Measurements from ENCODE around the gene SFXN4.
A peak's percentile ranks its signal among the peaks of the same experiment; 100 is the strongest.

SFXN4 gene

DNA sequence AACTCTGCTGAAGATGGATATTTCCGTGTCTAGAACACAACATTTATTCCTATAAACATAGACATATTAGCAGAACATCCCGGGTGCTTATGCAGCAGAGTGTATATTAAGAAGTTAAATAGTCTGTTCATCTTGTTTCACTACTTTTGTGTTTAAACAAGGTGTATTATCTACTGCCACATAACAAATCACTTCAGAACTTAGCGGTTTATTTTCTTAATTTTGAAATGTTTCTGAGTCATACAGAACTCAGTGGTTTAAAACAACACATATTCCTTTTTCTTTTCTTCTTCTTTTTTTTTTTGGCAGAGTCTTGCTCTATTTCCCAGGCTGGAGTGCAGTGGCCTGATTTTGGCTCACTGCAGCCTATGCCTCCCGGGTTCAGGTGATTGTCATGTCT is 35.8 kb downstream of the SFXN4 start:
- Histone ChIP-seq H3K4me3 (ENCODE audit: low read length, poor library complexity, severe bottlenecking) (no peak overlapping the region), H3K4me1 (ENCODE audit: insufficient read depth, low read length, poor library complexity, severe bottlenecking) (peaks cover 29% of the 10 kb centered on the region), H4K20me1 (ENCODE audit: insufficient read depth, low read length, poor library complexity, severe bottlenecking) (no peaks in the 10 kb centered on the region), H3K9me2 (replicated peaks; ENCODE audit: low read depth, low read length) (no peaks in the 10 kb centered on the region), H3K79me2 (ENCODE audit: insufficient read depth, low read length) (no peaks in the 10 kb centered on the region), H3F3A (ENCODE audit: low read depth) (no peaks in the 10 kb centered on the region; the same call in 1 of the 2 replicates), H3K27me3 (ENCODE audit: insufficient read depth, low read length, poor library complexity, severe bottlenecking) (no peaks in the 10 kb centered on the region), H3K4me2 (ENCODE audit: low read depth, low read length, poor library complexity, severe bottlenecking) (no peak overlapping the region), H3K9me3 (ENCODE audit: insufficient read depth, low read depth, low read length) (no peaks in the 10 kb centered on the region), H3K9ac (ENCODE audit: low read depth, low read length, poor library complexity, severe bottlenecking) (no peak overlapping the region), H2AFZ (ENCODE audit: low read length) (no peak overlapping the region), H3K36me3 (ENCODE audit: insufficient read depth, low read length) (peaks cover 10% of the 10 kb centered on the region; the same call in 1 of the 2 replicates)
- TF ChIP-seq, protein P1, sequence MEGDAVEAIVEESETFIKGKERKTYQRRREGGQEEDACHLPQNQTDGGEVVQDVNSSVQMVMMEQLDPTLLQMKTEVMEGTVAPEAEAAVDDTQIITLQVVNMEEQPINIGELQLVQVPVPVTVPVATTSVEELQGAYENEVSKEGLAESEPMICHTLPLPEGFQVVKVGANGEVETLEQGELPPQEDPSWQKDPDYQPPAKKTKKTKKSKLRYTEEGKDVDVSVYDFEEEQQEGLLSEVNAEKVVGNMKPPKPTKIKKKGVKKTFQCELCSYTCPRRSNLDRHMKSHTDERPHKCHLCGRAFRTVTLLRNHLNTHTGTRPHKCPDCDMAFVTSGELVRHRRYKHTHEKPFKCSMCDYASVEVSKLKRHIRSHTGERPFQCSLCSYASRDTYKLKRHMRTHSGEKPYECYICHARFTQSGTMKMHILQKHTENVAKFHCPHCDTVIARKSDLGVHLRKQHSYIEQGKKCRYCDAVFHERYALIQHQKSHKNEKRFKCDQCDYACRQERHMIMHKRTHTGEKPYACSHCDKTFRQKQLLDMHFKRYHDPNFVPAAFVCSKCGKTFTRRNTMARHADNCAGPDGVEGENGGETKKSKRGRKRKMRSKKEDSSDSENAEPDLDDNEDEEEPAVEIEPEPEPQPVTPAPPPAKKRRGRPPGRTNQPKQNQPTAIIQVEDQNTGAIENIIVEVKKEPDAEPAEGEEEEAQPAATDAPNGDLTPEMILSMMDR (conservative IDR thresholded peaks at IDR 0.05; ENCODE audit: low read length), result no peak
- TF ChIP-seq EZH2phosphoT487 (IDR thresholded peaks at IDR 0.05; ENCODE audit: borderline replicate concordance), result no peak

DNA sequence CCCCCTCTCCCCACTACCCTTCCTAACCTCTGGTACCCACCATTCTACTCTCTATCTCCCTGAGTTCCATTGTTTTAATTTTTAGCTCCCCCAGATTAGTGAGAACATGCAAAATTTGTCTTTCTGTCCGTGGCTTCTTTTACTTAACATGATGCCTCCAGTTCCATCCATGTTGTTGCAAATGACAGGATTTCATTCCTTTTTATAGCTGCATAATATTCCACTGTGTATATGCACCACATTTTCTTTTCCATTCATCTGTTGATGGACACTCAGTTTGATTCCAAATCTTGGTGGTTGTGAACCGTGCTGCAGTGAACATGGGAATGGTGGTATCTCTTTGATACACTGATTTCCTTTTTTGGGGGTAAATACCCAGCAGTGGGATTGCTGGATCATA is 39.6 kb downstream of the SFXN4 start:
- Histone ChIP-seq H3K36me3 (ENCODE audit: insufficient read depth, low read length) (no peaks in the 10 kb centered on the region), H3K4me1 (ENCODE audit: insufficient read depth, low read length, poor library complexity, severe bottlenecking) (peaks cover 7% of the 10 kb centered on the region), H3K79me2 (ENCODE audit: insufficient read depth, low read length) (no peaks in the 10 kb centered on the region), H3F3A (ENCODE audit: low read depth) (no peaks in the 10 kb centered on the region), H3K27me3 (ENCODE audit: insufficient read depth, low read length, poor library complexity, severe bottlenecking) (no peaks in the 10 kb centered on the region), H3K9ac (ENCODE audit: low read depth, low read length, poor library complexity, severe bottlenecking) (no peak overlapping the region), H3K9me2 (replicated peaks; ENCODE audit: low read depth, low read length) (no peaks in the 10 kb centered on the region), H3K4me2 (ENCODE audit: low read depth, low read length, poor library complexity, severe bottlenecking) (no peak overlapping the region), H3K9me3 (ENCODE audit: insufficient read depth, low read depth, low read length) (no peaks in the 10 kb centered on the region), H2AFZ (ENCODE audit: low read length) (no peak overlapping the region), H3K4me3 (ENCODE audit: low read length, poor library complexity, severe bottlenecking) (no peak overlapping the region), H4K20me1 (ENCODE audit: insufficient read depth, low read length, poor library complexity, severe bottlenecking) (no peaks in the 10 kb centered on the region)
- no peak for TF ChIP-seq EZH2phosphoT487 (IDR thresholded peaks at IDR 0.05; ENCODE audit: borderline replicate concordance)
- TF ChIP-seq, protein P1 (conservative IDR thresholded peaks at IDR 0.05; ENCODE audit: low read length), result no peak

- no peaks in the 10 kb centered on the region for H3K27me3 ChIP-seq (ENCODE audit: insufficient read depth, low read length, poor library complexity, severe bottlenecking)
- H3K9ac ChIP-seq (ENCODE audit: low read depth, low read length, poor library complexity, severe bottlenecking), result no peak overlapping the region
- peak overlapping the region; percentile 54 for H3K4me2 ChIP-seq (ENCODE audit: low read depth, low read length, poor library complexity, severe bottlenecking)
- no peaks in the 10 kb centered on the region for H3K9me3 ChIP-seq (ENCODE audit: insufficient read depth, low read depth, low read length)
- TF ChIP-seq, protein P1 (conservative IDR thresholded peaks at IDR 0.05; ENCODE audit: low read length), result no peak
- TF ChIP-seq EZH2phosphoT487 (IDR thresholded peaks at IDR 0.05; ENCODE audit: borderline replicate concordance), result no peak
- no peaks in the 10 kb centered on the region for H3K79me2 ChIP-seq (ENCODE audit: insufficient read depth, low read length)
- no peaks in the 10 kb centered on the region for H4K20me1 ChIP-seq (ENCODE audit: insufficient read depth, low read length, poor library complexity, severe bottlenecking)
- no peak overlapping the region for H3K4me3 ChIP-seq (ENCODE audit: low read length, poor library complexity, severe bottlenecking)
- peaks cover 7% of the 10 kb centered on the region for H3K4me1 ChIP-seq (ENCODE audit: insufficient read depth, low read length, poor library complexity, severe bottlenecking)
- no peaks in the 10 kb centered on the region for H3K9me2 ChIP-seq (replicated peaks; ENCODE audit: low read depth, low read length)
- no peaks in the 10 kb centered on the region for H3K36me3 ChIP-seq (ENCODE audit: insufficient read depth, low read length)
- no peaks in the 10 kb centered on the region for H3F3A ChIP-seq (ENCODE audit: low read depth)
- no peak overlapping the region for H2AFZ ChIP-seq (ENCODE audit: low read length)
Observed at GRCh38 chr10:119120875-119121274, 44.6 kb downstream of the SFXN4 start.

Measured in Loucy (cell line).